Epithelial cell of proximal tubule (primary cell): Measurements from ENCODE around the gene SHISAL1. TPM values are rescaled to one million over a fixed set of nuclear protein-coding genes. Genes with fewer than 3 reads are reported as not detected.

Experiments used
- DNase-seq: peaks from one replicate; pipeline ENCODE4 v3.0.0-alpha.2; 2011; ENCODE audit warnings: low read depth
- H3K4me3 ChIP-seq: 2 replicates; pipeline ENCODE4 v1.5.1; 2011; ENCODE audit warnings: low read depth, mild to moderate bottlenecking, low read length
- CTCF ChIP-seq: conservative IDR thresholded peaks from 2 replicates; pipeline ENCODE4 v1.5.1; 2012; ENCODE audit warnings: low read depth, mild to moderate bottlenecking, low read length
- total RNA-seq: library from RNA; depleted of rRNA; stranded (reverse); fragments of >200 nt; gene quantifications from 2 replicates; pipeline ENCODE4 v1.2.3, GENCODE V29; 2015

SHISAL1 gene
- total RNA-seq, 1 donor from 2014 or later, result not detected

DNA sequence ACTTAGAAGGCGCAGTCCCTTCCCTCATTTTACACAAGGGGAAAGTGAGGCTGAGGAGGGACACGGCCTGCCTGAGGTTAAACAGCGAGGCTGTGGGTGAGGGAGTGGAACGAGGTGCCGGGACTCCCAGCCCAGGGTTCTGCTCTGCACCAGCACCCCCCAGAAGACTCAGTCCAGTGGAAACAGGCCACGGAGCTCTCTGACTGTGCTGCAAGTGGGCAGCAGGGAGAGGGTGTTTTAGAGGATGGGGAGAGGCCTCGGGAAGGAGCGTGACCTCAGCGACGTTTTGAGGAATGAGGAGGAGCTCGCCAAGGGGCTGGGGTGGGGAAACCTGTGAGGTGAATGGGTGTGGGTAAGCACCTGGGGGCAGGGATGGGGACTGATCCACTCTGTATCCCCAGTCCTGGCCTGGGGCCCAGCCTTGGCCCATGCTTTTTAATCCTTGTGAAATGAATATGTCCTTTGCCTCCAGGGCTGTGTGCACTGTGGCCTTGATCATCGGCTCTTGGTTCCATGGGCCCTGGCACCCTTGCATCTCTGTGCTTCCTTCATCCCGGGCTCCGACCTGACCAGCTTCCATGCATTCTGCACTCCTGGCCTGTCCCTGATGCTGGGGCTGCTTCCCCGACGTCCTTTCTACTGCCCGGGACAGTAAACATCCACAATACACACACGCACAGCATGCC, 44.2 kb downstream of the SHISAL1 start:
- TF ChIP-seq CTCF, result no peak
- no peak for DNase-seq
- H3K4me3 ChIP-seq, result no peak overlapping the region

- DNase-seq, result no peak
- TF ChIP-seq CTCF, result no peak
- no peak overlapping the region for H3K4me3 ChIP-seq
Observed at GRCh38 chr22:44267856-44268255, 44.9 kb downstream of the SHISAL1 start.

- no peak for DNase-seq
- no peak for TF ChIP-seq CTCF
- H3K4me3 ChIP-seq, result no peak overlapping the region
Observed at GRCh38 chr22:44266796-44267760, 45.7 kb downstream of the SHISAL1 start.

DNA sequence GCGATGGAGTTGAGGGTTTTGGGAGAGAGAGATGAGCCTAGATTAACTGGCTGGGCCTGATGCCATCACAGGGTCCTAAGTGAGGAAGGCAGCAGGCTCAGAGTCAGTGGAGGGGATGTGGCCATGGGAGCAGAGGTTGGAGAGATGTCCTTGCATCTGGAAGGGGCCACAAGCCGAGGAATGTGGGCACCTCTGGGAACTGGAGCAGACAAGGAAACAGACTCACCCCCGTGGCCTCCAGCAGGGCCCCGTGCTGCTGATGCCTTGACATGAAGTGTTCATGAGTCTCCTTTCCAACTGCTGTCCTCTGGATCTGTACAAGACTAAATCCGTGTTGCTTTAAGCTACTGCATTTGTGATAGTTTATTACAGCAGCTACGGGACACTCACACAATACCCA, 49.2 kb downstream of the SHISAL1 start:
- no peak for DNase-seq
- no peak for TF ChIP-seq CTCF
- H3K4me3 ChIP-seq, result no peak overlapping the region

DNA sequence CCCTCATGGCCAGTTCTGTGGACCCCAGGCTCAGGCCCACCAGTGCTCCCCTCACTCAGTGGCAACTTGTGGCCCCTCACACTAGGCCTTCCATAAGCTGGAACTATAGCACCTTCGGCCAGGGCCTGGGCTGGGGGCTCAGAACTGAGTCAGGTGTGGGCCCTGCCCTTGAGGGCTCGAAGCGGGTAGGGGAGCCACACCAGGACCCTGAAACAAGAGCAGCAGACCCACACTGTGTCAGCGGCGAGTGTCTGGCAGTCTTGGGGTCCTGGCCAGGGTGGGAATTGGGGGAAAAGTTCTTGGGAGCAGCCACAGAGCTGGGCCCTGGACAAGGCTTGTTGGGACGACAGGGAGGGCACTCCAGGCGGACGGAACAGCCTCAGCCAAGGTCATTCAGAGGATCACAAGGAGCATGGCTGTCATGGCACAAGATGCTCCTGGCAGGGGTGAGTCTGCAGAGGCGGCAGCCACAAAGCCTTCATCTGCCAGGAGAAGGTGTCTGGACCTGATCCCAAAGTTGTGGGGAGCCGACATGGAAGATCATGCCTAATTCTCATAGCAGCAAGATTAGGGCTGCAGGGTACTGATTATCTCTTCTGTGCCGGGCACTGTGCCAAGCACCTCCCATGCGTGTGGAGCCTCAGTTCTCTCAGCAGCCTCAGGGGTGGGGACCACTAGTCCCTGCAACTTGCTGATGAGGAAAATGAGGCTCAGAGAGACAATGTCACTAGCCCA, 50.7 kb downstream of the SHISAL1 start:
- TF ChIP-seq CTCF, result no peak
- DNase-seq, result no peak
- no peak overlapping the region for H3K4me3 ChIP-seq

DNA sequence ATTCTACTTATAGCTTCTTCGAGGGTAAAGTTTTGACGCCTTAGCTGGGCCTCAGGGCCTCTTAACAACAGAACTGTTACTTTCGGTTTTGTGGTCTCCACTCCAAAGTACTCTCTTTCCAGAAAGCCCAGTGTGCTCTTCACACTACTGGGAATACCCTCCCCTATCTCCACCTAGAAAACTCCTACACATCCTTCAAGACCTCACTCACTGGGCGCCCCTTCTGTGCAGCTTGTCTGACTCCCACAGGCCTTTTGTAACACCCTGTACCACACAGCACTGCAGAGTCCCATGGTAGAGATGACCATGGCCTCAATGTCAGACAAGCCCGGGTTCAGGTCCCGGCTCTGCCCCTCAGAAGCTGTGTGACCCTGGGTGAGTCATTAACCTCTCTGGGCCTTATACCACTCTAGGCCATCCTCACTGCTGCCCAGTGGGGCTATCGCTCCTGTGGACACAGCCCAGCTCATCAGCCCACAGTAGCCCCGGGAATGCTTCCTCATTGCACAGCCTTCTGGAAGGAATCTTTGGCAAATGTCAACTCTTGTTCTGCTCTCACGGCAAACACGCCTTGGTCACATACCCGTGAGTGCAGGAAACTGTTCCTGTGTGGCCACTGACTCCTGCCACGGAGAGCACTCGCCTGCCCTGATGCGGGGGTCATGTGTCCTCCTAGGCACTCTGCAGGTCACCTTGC, 51.4 kb downstream of the SHISAL1 start:
- no peak for DNase-seq
- H3K4me3 ChIP-seq, result no peak overlapping the region
- TF ChIP-seq CTCF, result no peak
